Testis (tissue), 3 donors: ENCODE data around the gene MYOM3. TPM values are rescaled to one million over a fixed set of nuclear protein-coding genes. Genes with fewer than 3 reads are reported as not detected.

Experiments used
- DNase-seq: peaks from one replicate; pipeline ENCODE4 v3.0.0-alpha.2; 2019
- H3K27ac ChIP-seq, 2 donors: fragments of 200-600 bp; sonication (generic); one replicate each; pipeline ENCODE4 v1.5.1; 2019
- H3K27me3 ChIP-seq: fragments of 200-600 bp; sonication (generic); one replicate; pipeline ENCODE4 v1.5.1; 2019
- H3K36me3 ChIP-seq: fragments of 200-600 bp; sonication (generic); one replicate; pipeline ENCODE4 v1.5.1; 2017; ENCODE audit warnings: low read depth; ENCODE audit errors: missing control alignments
- H3K4me1 ChIP-seq: fragments of 200-600 bp; sonication (generic); one replicate; pipeline ENCODE4 v1.5.1; 2019
- H3K4me3 ChIP-seq, 2 donors: fragments of 200-600 bp; sonication (generic); one replicate each; pipeline ENCODE4 v1.5.1; 2017 to 2019
- H3K9me3 ChIP-seq: fragments of 200-600 bp; sonication (generic); one replicate; pipeline ENCODE4 v1.5.1; 2017
- POLR2A ChIP-seq: fragments of 450-650 bp; IDR thresholded peaks from one replicate; pipeline ENCODE4 v1.6.1; 2017; ENCODE audit warnings: antibody characterized with exemption, mild to moderate bottlenecking, moderate library complexity
- WGBS, 2 donors: methylation state at CpG; one replicate each; pipeline ENCODE4 v1.1.5; 2018; 5-methylcytosine and 5-hydroxymethylcytosine counted together
- intact Hi-C: fragments of 100-400 bp; cut with DNase I; formaldehyde crosslinking; loops from one replicate; pipeline ENCODE4 v1.15.1; 2023; ENCODE audit warnings: low total_unique reads
- polyA plus RNA-seq: library from polyadenylated mRNA; stranded (reverse); fragments of 350-450 nt; fragmentation: Illumina TruSeq; extraction: RNeasy Lipid Tissue Mini Kit (QIAGEN cat#74804); gene quantifications from one replicate; pipeline ENCODE4 v1.2.3, GENCODE V29; 2014; ENCODE audit warnings: low read depth, low replicate concordance; ENCODE audit not compliant: insufficient read depth
- total RNA-seq, 2 donors: library from RNA; depleted of rRNA; stranded (reverse); fragments of >200 nt; gene quantifications; one replicate each; pipeline ENCODE4 v1.2.3, GENCODE V29; 2016
- TF ChIP-seq, protein P1 (sequence below), 3 experiments: fragments of 450-650 bp in 2 of 3; fragments of 200-600 bp in 1 of 3; sonication (generic) in 1 of 3; IDR thresholded peaks; one replicate each; pipeline ENCODE4 v1.5.1; 2016 to 2019; ENCODE audit warnings: antibody characterized with exemption in 3 of 3, mild to moderate bottlenecking in 2 of 3, moderate library complexity in 1 of 3

MYOM3 gene
- total and polyA plus RNA-seq, 3 donors from 2014 or later = 22.4 to 39.5 (median 26.8) TPM

DNA sequence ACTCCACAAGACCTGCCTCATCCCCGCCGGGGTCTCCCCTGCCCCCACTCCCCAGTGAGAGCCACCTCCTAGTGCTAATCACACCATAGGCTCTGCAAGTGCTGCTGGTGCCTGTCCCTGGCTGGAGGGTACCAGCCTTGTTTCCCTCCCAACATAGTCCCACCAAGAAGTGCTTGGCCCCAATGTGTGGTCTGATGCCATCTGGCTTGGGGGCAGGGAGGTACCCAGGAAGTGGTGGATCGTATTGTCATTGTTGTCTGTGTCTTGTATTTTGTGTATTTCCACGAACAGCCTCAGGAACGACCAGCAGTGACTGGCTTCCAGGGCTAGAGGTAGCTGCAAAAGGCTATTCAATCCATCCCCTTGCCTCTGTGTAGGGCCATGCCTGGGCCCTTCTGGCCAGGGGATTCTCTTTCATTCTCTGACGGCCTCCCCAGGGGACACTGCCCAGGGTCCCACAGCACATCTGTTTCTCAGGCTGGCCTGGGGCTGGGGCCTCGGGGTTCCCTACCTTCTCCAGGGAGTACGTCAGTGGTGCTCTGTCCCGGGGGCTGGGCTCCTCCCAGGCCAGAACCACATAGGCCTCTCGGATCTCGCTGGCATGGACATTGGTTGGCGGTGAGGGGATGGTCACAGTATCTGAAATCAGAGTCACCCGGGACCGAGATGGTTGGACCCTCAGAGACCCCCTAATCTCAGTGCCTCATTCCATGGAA, 22.8 kb downstream of the MYOM3 start:
- no peak for TF ChIP-seq POLR2A
- WGBS, 2 donors = 81 to 89% methylated on average over 7 to 14 of the region's 14 CpGs
- no peak overlapping the region for H3K4me3 ChIP-seq
- peaks cover 3% of the 10 kb centered on the region for H3K4me1 ChIP-seq
- H3K27me3 ChIP-seq = no peaks in the 10 kb centered on the region
- intact Hi-C loops = no loop called here
- no peak for DNase-seq
- H3K36me3 ChIP-seq = no peaks in the 10 kb centered on the region
- no peak overlapping the region for H3K27ac ChIP-seq
- H3K9me3 ChIP-seq = no peaks in the 10 kb centered on the region

DNA sequence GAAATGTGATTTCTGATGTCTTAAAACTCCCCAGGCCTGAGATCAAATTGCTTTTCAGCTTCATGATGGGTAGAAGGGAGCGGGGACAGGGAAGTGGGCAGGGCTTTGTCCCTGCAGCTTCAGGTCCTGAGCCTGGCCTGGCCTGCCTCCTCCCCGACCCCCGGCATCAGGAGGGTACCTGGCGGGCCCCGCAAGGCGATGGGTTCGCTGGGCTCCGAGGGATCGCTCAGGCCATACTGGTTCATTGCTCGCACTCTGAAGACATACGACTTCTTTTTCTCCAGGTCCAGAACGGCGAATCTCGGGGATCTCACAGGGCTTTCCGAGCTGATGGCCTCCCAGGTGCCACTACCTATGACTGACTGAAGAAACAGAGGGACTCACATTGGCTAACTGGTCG, 25.5 kb downstream of the MYOM3 start:
- no peak for DNase-seq
- no peaks in the 10 kb centered on the region for H3K36me3 ChIP-seq
- no peaks in the 10 kb centered on the region for H3K9me3 ChIP-seq
- intact Hi-C loops = no loop called here
- TF ChIP-seq, protein P1, sequence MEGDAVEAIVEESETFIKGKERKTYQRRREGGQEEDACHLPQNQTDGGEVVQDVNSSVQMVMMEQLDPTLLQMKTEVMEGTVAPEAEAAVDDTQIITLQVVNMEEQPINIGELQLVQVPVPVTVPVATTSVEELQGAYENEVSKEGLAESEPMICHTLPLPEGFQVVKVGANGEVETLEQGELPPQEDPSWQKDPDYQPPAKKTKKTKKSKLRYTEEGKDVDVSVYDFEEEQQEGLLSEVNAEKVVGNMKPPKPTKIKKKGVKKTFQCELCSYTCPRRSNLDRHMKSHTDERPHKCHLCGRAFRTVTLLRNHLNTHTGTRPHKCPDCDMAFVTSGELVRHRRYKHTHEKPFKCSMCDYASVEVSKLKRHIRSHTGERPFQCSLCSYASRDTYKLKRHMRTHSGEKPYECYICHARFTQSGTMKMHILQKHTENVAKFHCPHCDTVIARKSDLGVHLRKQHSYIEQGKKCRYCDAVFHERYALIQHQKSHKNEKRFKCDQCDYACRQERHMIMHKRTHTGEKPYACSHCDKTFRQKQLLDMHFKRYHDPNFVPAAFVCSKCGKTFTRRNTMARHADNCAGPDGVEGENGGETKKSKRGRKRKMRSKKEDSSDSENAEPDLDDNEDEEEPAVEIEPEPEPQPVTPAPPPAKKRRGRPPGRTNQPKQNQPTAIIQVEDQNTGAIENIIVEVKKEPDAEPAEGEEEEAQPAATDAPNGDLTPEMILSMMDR (IDR thresholded peaks at IDR 0.05) = no peak
- TF ChIP-seq POLR2A = no peak
- WGBS, 2 donors = 93 to 99% methylated on average over 16 of the region's 16 CpGs
- H3K27ac ChIP-seq = no peak overlapping the region
- no peaks in the 10 kb centered on the region for H3K27me3 ChIP-seq
- H3K4me3 ChIP-seq = no peak overlapping the region
- peaks cover 9% of the 10 kb centered on the region for H3K4me1 ChIP-seq

DNA sequence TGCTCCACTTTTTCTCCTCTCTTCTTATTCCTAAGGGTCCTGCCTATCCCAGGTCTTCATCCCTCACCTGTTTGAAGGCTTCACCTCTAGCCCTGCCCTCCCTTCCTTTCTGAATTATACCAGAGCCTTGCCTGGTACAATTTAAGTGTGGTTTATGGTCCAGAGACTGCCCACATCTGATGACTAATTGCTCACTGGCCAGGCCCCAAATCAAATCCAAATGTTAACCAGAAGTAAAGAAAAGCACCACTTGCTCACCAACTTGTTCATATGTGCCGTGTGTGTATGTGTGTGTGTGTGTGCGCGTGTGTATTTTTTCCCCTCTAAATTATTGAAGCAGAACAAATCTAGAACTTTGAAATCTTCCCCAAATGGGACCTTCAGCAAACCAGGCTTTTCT, 26.4 kb downstream of the MYOM3 start:
- no peak for TF ChIP-seq POLR2A
- TF ChIP-seq, protein P1 (IDR thresholded peaks at IDR 0.05) = no peak
- no peak for DNase-seq
- H3K36me3 ChIP-seq = no peaks in the 10 kb centered on the region
- 78 to 79% methylated on average over 3 of the region's 3 CpGs for WGBS, 2 donors
- H3K27ac ChIP-seq = no peak overlapping the region
- H3K4me1 ChIP-seq = peaks cover 9% of the 10 kb centered on the region
- intact Hi-C loops = no loop called here
- no peaks in the 10 kb centered on the region for H3K9me3 ChIP-seq
- no peak overlapping the region for H3K4me3 ChIP-seq
- H3K27me3 ChIP-seq = no peaks in the 10 kb centered on the region

DNA sequence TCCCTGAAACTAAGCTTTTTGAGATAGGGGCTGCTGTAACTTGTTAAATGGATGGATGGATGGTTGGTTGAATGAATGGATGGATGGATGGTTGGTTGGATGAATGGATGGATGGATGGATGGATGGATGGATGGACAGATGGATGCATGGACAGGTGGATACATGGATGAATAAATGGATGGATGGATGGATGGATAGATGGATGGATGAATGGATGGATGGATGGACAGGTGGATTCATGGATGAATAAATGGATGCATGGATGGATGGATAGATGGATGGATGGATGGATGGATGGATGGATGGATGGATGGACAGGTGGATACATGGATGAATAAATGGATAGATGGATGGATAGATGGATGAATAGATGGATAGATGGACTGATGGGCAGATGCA, 26.9 kb downstream of the MYOM3 start:
- intact Hi-C loops = no loop called here
- TF ChIP-seq POLR2A = no peak
- TF ChIP-seq, protein P1 (IDR thresholded peaks at IDR 0.05) = no peak
- Histone ChIP-seq H3K9me3 (no peaks in the 10 kb centered on the region), H3K4me1 (peaks cover 6% of the 10 kb centered on the region), H3K4me3 (no peak overlapping the region), H3K27me3 (no peaks in the 10 kb centered on the region), H3K27ac (no peak overlapping the region), H3K36me3 (no peaks in the 10 kb centered on the region)
- DNase-seq = no peak

DNA sequence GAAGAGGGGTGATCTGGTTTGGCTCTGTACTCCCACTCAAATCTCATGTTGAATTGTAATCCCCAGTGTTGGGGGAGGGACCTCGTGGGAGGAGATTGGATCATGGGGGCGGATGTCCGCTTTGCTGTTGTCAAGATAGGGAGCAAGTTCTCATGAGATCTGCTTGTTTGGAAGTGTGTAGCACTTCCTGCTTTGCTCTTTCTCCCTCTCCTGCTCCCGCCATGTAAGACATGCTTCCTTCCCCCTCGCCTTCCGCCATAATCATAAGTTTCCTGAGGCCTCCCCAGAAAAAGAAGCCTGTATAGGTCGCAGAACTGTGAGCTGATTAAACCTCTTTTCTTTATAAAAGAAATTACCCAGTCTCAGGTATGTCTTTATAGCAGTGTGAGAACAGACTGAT, 27.9 kb downstream of the MYOM3 start:
- intact Hi-C loops = no loop called here
- H3K4me1 ChIP-seq = peaks cover 6% of the 10 kb centered on the region
- H3K27me3 ChIP-seq = no peaks in the 10 kb centered on the region
- no peak overlapping the region for H3K4me3 ChIP-seq
- H3K9me3 ChIP-seq = no peaks in the 10 kb centered on the region
- no peak for TF ChIP-seq POLR2A
- TF ChIP-seq, protein P1 (IDR thresholded peaks at IDR 0.05) = no peak
- H3K27ac ChIP-seq = no peak overlapping the region
- no peaks in the 10 kb centered on the region for H3K36me3 ChIP-seq
- WGBS, 2 donors = 77 to 81% methylated on average over 7 of the region's 7 CpGs
- no peak for DNase-seq
